CD14-positive monocyte (primary cell): ENCODE data around the gene UST. TPM values are rescaled to one million over a fixed set of nuclear protein-coding genes. Genes with fewer than 3 reads are reported as not detected.

Experiments
- DNase-seq, 3 donors: peaks; one replicate each; pipeline ENCODE4 v3.0.0-alpha.2; 2011 to 2022
- H2AFZ ChIP-seq: 2 replicates; pipeline ENCODE4 v1.6.0; 2012; ENCODE audit warnings: mild to moderate bottlenecking, low read depth, low read length, inconsistent platforms; ENCODE audit not compliant: insufficient read depth, poor library complexity, severe bottlenecking
- H3K27ac ChIP-seq, 2 donors: 1 replicate in 1 of 2; 2 replicates in 1 of 2; pipeline ENCODE4 v1.5.1; 2012 to 2013; ENCODE audit warnings: low read length in 2 of 2, control low read depth in 1 of 2, inconsistent platforms in 1 of 2, low read depth in 1 of 2, mild to moderate bottlenecking in 1 of 2
- H3K27me3 ChIP-seq, 2 donors: one replicate each; pipeline versions ENCODE4 v1.6.0 to v1.6.1; 2011 to 2013; ENCODE audit warnings: low read length in 2 of 2; ENCODE audit not compliant: control insufficient read depth in 2 of 2, insufficient read depth in 2 of 2
- H3K36me3 ChIP-seq, 2 donors: replicated peaks in 1 of 2; 1 replicate in 1 of 2; 2 replicates in 1 of 2; pipeline versions ENCODE4 v1.5.1 to v1.6.1; 2012 to 2013; ENCODE audit warnings: low read length in 2 of 2, control low read depth in 1 of 2, inconsistent platforms in 1 of 2, mild to moderate bottlenecking in 1 of 2; ENCODE audit not compliant: insufficient read depth in 2 of 2, control insufficient read depth in 1 of 2
- H3K4me1 ChIP-seq, 2 donors: 1 replicate in 1 of 2; 2 replicates in 1 of 2; pipeline versions ENCODE4 v1.5.1 to v1.6.1; 2012 to 2013; ENCODE audit warnings: low read length in 2 of 2, control low read depth in 1 of 2, inconsistent platforms in 1 of 2, mild to moderate bottlenecking in 1 of 2, moderate library complexity in 1 of 2; ENCODE audit not compliant: insufficient read depth in 2 of 2, control insufficient read depth in 1 of 2
- H3K4me2 ChIP-seq: replicated peaks from 2 replicates; pipeline ENCODE3; 2012; ENCODE audit warnings: low read length, moderate library complexity, mild to moderate bottlenecking; ENCODE audit not compliant: poor library complexity, severe bottlenecking; ENCODE audit errors: extremely low read depth
- H3K4me3 ChIP-seq, 3 experiments: fragments of 200-600 bp in 1 of 3; sonication (generic) in 1 of 3; replicated peaks in 1 of 3; 1 replicate in 2 of 3; 2 replicates in 1 of 3; pipeline ENCODE4 v1.5.1; 2011 to 2013; ENCODE audit warnings: low read length in 3 of 3, mild to moderate bottlenecking in 3 of 3, control low read depth in 2 of 3, low read depth in 2 of 3, inconsistent platforms in 1 of 3, moderate library complexity in 1 of 3
- H3K79me2 ChIP-seq: 2 replicates; pipeline ENCODE4 v1.6.0; 2012; ENCODE audit warnings: mild to moderate bottlenecking, control low read depth, inconsistent platforms, low read length, moderate library complexity; ENCODE audit not compliant: insufficient read depth
- H3K9ac ChIP-seq: 2 replicates; pipeline ENCODE4 v1.6.0; 2017; ENCODE audit warnings: low read length, mild to moderate bottlenecking; ENCODE audit not compliant: insufficient read depth, poor library complexity, severe bottlenecking
- H3K9me3 ChIP-seq, 2 donors: replicated peaks in 1 of 2; 1 replicate in 1 of 2; 2 replicates in 1 of 2; pipeline versions ENCODE4 v1.5.1 to v1.6.1; 2012 to 2013; ENCODE audit warnings: low read length in 2 of 2, control low read depth in 1 of 2; ENCODE audit not compliant: control insufficient read depth in 1 of 2, insufficient read depth in 1 of 2
- H4K20me1 ChIP-seq: 2 replicates; pipeline ENCODE4 v1.6.0; 2012; ENCODE audit warnings: mild to moderate bottlenecking, low read length, control low read depth, moderate library complexity; ENCODE audit not compliant: insufficient read depth
- H3K27ac Mint-ChIP-seq, 7 donors: one replicate each; pipeline ENCODE4 v1.8.0; 2020; ENCODE audit warnings: mild to moderate bottlenecking in 7 of 7, mixed read lengths in 7 of 7, moderate library complexity in 6 of 7, inconsistent platforms in 2 of 7
- H3K27me3 Mint-ChIP-seq, 3 donors: one replicate each; pipeline ENCODE4 v1.8.0; 2021 to 2022; ENCODE audit warnings: low read depth in 3 of 3, mild to moderate bottlenecking in 3 of 3, mixed read lengths in 3 of 3, moderate library complexity in 3 of 3, inconsistent platforms in 1 of 3
- H3K36me3 Mint-ChIP-seq, 2 donors: one replicate each; pipeline ENCODE4 v1.8.0; 2020; ENCODE audit warnings: mixed read lengths in 2 of 2, inconsistent platforms in 1 of 2, mild to moderate bottlenecking in 1 of 2
- H3K4me1 Mint-ChIP-seq: one replicate; pipeline ENCODE4 v1.8.0; 2020; ENCODE audit warnings: mild to moderate bottlenecking, mixed read lengths
- H3K4me3 Mint-ChIP-seq, 2 donors: one replicate each; pipeline ENCODE4 v1.8.0; 2020; ENCODE audit warnings: mild to moderate bottlenecking in 2 of 2, mixed read lengths in 2 of 2, moderate library complexity in 1 of 2
- H3K9me3 Mint-ChIP-seq, 7 donors: one replicate each; pipeline ENCODE4 v1.8.0; 2020 to 2022; ENCODE audit warnings: mixed read lengths in 7 of 7, mild to moderate bottlenecking in 6 of 7, moderate library complexity in 6 of 7, inconsistent platforms in 2 of 7
- WGBS: methylation state at CpG from one replicate; pipeline ENCODE4 v1.1.5; 2013; ENCODE audit warnings: missing lambda C conversion rate; ENCODE audit not compliant: insufficient coverage; 5-methylcytosine and 5-hydroxymethylcytosine counted together
- intact Hi-C, 2 donors: fragments of 100-400 bp; cut with micrococcal nuclease; formaldehyde crosslinking; loops; one replicate each; pipeline versions ENCODE4 v1.15.0 to v1.15.1; 2023
- polyA plus RNA-seq, 3 donors: library from polyadenylated mRNA; depleted of rRNA in 1 of 3; unstranded in 2 of 3; stranded (reverse) in 1 of 3; fragments of 300-500 nt in 2 of 3; fragments of >200 nt in 1 of 3; fragmentation: Illumina TruSeq in 2 of 3; gene quantifications; 1 replicate in 2 of 3; 2 replicates in 1 of 3; pipeline ENCODE4 v1.2.3, GENCODE V29; 2012 to 2021
- TF ChIP-seq, protein P1 (sequence below): fragments of 200-600 bp; IDR thresholded peaks from one replicate; pipeline ENCODE4 v1.8.0; 2022; ENCODE audit warnings: antibody characterized with exemption, mild to moderate bottlenecking

UST gene
- polyA plus RNA-seq, 3 donors = 0.33 to 0.53 (median 0.48) TPM

- Histone ChIP-seq H2AFZ (no peak overlapping the region), H3K4me2 (no peak overlapping the region), H3K36me3 (no peaks in the 10 kb centered on the region), H3K4me3 (no peak overlapping the region), H3K4me1 (peaks cover 2 to 3% of the 10 kb centered on the region in 2 donors), H3K9me3 (no peaks in the 10 kb centered on the region), H3K79me2 (no peaks in the 10 kb centered on the region), H3K27ac (no peak overlapping the region), H4K20me1 (no peaks in the 10 kb centered on the region), H3K27me3 (no peaks in the 10 kb centered on the region), H3K9ac (no peak overlapping the region)
- Mint-ChIP-seq H3K9me3 (peaks cover 0 to 2% (median 0%) of the 10 kb centered on the region in 7 donors), H3K36me3 (no peaks in the 10 kb centered on the region), H3K27me3 (no peaks in the 10 kb centered on the region), H3K4me1 (peaks cover 4% of the 10 kb centered on the region), H3K4me3 (no peak overlapping the region), H3K27ac (no peak overlapping the region)
- DNase-seq = no peak
- WGBS = no CpG with 5 or more reads among the region's 4 CpGs
- TF ChIP-seq, protein P1, sequence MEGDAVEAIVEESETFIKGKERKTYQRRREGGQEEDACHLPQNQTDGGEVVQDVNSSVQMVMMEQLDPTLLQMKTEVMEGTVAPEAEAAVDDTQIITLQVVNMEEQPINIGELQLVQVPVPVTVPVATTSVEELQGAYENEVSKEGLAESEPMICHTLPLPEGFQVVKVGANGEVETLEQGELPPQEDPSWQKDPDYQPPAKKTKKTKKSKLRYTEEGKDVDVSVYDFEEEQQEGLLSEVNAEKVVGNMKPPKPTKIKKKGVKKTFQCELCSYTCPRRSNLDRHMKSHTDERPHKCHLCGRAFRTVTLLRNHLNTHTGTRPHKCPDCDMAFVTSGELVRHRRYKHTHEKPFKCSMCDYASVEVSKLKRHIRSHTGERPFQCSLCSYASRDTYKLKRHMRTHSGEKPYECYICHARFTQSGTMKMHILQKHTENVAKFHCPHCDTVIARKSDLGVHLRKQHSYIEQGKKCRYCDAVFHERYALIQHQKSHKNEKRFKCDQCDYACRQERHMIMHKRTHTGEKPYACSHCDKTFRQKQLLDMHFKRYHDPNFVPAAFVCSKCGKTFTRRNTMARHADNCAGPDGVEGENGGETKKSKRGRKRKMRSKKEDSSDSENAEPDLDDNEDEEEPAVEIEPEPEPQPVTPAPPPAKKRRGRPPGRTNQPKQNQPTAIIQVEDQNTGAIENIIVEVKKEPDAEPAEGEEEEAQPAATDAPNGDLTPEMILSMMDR = no peak
- intact Hi-C loops = no loop called here
These were observed 325.2 kb downstream of the UST start for GRCh38 chr6:149071997-149072396.

GRCh38 chr6:149074832-149075258, 328.0 kb downstream of the UST start:
- TF ChIP-seq, protein P1 = no peak
- intact Hi-C loops = no loop called here
- Mint-ChIP-seq H3K4me3 (no peak overlapping the region), H3K9me3 (peaks cover 0 to 2% (median 0%) of the 10 kb centered on the region in 7 donors), H3K36me3 (no peaks in the 10 kb centered on the region), H3K27ac (no peak overlapping the region), H3K27me3 (no peaks in the 10 kb centered on the region), H3K4me1 (peaks cover 6% of the 10 kb centered on the region)
- Histone ChIP-seq H3K4me2 (no peak overlapping the region), H3K9me3 (no peaks in the 10 kb centered on the region), H4K20me1 (no peaks in the 10 kb centered on the region), H3K27ac (no peak overlapping the region), H2AFZ (no peak overlapping the region), H3K27me3 (no peaks in the 10 kb centered on the region), H3K4me3 (no peak overlapping the region), H3K9ac (no peak overlapping the region), H3K36me3 (no peaks in the 10 kb centered on the region), H3K4me1 (peaks cover 7% of the 10 kb centered on the region in 2 donors), H3K79me2 (no peaks in the 10 kb centered on the region)
- 86% methylated on average over 1 of the region's 2 CpGs for WGBS
- DNase-seq = no peak
